A549 (cell line): ENCODE results near the gene TOMM6.

ENCODE experiments used
- CEBPB ChIP-seq, 2 experiments: fragments of >200 bp in 1 of 2; sonication (Bioruptor Twin) in 1 of 2; formaldehyde crosslinking in 1 of 2; IDR thresholded peaks; 2 replicates each; pipeline ENCODE4 v1.6.1; 2012 to 2016
- CHD2 ChIP-seq: fragments of 150-350 bp; IDR thresholded peaks from 2 replicates; pipeline ENCODE4 v1.6.1; 2014; ENCODE audit warnings: low read length; ENCODE audit not compliant: partially characterized antibody
- CTCF ChIP-seq: fragments of >200 bp; sonication (Bioruptor Twin); formaldehyde crosslinking; IDR thresholded peaks from 3 replicates; pipeline ENCODE4 v1.5.1; 2016
- EP300 ChIP-seq, 2 experiments: fragments of >200 bp; sonication (Bioruptor Twin); formaldehyde crosslinking; IDR thresholded peaks; 2 replicates in 1 of 2; 3 replicates in 1 of 2; pipeline ENCODE4 v1.6.1; 2016 to 2017
- HMGXB4 ChIP-seq: fragments of 250-450 bp; sonication (Bioruptor Pico); IDR thresholded peaks from 2 replicates; pipeline ENCODE4 v1.5.0; 2021; ENCODE audit warnings: mild to moderate bottlenecking, moderate library complexity, borderline replicate concordance
- JUN ChIP-seq, 2 experiments: fragments of >200 bp; sonication (Bioruptor Twin); formaldehyde crosslinking; IDR thresholded peaks; 2 replicates in 1 of 2; 3 replicates in 1 of 2; pipeline ENCODE4 v1.6.1; 2016 to 2017
- MAZ ChIP-seq: fragments of 150-350 bp; IDR thresholded peaks from 2 replicates; pipeline ENCODE4 v1.6.1; 2014; ENCODE audit warnings: antibody characterized with exemption, low read depth, low read length, borderline replicate concordance
- PBX3 ChIP-seq: IDR thresholded peaks from 2 replicates; pipeline ENCODE4 v1.6.1; 2012
- PHF8 ChIP-seq: fragments of 200-600 bp; sonication (generic); IDR thresholded peaks from 2 replicates; pipeline ENCODE4 v1.6.1; 2016; ENCODE audit warnings: low read depth, mild to moderate bottlenecking, antibody characterized with exemption, moderate library complexity, borderline replicate concordance
- POLR2A ChIP-seq: IDR thresholded peaks from 2 replicates; pipeline ENCODE4 v1.6.1; 2012; ENCODE audit warnings: mild to moderate bottlenecking, low read length
- RARB ChIP-seq: fragments of 250-450 bp; sonication (Bioruptor Pico); IDR thresholded peaks from 2 replicates; pipeline ENCODE4 v1.8.0; 2021; ENCODE audit warnings: mild to moderate bottlenecking, moderate library complexity
- RCOR1 ChIP-seq: fragments of 150-350 bp; IDR thresholded peaks from 2 replicates; pipeline ENCODE4 v1.6.1; 2014; ENCODE audit warnings: antibody characterized with exemption, low read length, low read depth
- REST ChIP-seq: fragments of 200-600 bp; sonication (generic); IDR thresholded peaks from 2 replicates; pipeline ENCODE4 v1.6.1; 2016; ENCODE audit warnings: antibody characterized with exemption, mild to moderate bottlenecking, moderate library complexity
- ZFP36 ChIP-seq: fragments of 450-650 bp; IDR thresholded peaks from 2 replicates; pipeline ENCODE4 v1.6.1; 2014; ENCODE audit warnings: borderline replicate concordance; ENCODE audit not compliant: partially characterized antibody

GRCh38 chr6:41821266-41821665, 33.8 kb downstream of the TOMM6 start:
- no peak for TF ChIP-seq CEBPB (IDR thresholded peaks at IDR 0.05)
- no peak for TF ChIP-seq RCOR1
- TF ChIP-seq CTCF, result no peak
- TF ChIP-seq POLR2A, result no peak
- TF ChIP-seq MAZ, result no peak
- TF ChIP-seq CHD2, result no peak
- no peak for TF ChIP-seq JUN (IDR thresholded peaks at IDR 0.05)
- TF ChIP-seq ZFP36, result no peak
- no peak for TF ChIP-seq PHF8
- no peak for TF ChIP-seq EP300 (IDR thresholded peaks at IDR 0.05)
- no peak for TF ChIP-seq PBX3
- no peak for TF ChIP-seq RARB (CRISPR knock-in tag)
- no peak for TF ChIP-seq REST
- no peak for TF ChIP-seq HMGXB4 (CRISPR knock-in tag)
